Activated CD8-positive, alpha-beta memory T cell treated with anti-CD3 and anti-CD28 coated beads, Interleukin-2, amount 50 U/mL, for 24 hours (primary cell): ENCODE data around the gene PIGZ.

Experiments used
- DNase-seq: peaks from one replicate; pipeline ENCODE4 v3.0.0-alpha.2; 2020; ENCODE audit errors: extremely low read depth

The PIGZ gene, protein sequence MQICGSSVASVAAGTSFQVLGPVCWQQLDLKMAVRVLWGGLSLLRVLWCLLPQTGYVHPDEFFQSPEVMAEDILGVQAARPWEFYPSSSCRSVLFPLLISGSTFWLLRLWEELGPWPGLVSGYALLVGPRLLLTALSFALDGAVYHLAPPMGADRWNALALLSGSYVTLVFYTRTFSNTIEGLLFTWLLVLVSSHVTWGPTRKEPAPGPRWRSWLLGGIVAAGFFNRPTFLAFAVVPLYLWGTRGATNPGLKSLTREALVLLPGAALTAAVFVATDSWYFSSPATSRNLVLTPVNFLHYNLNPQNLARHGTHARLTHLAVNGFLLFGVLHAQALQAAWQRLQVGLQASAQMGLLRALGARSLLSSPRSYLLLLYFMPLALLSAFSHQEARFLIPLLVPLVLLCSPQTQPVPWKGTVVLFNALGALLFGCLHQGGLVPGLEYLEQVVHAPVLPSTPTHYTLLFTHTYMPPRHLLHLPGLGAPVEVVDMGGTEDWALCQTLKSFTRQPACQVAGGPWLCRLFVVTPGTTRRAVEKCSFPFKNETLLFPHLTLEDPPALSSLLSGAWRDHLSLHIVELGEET

GRCh38 chr3:196968233-196969133, at the start of gene PIGZ:
PIGZ (minus strand) TSS chr3:196968833; CDS start chr3:196952031, 16,802 bp downstream.
- no peak for DNase-seq

- no peak for DNase-seq
Observed at GRCh38 chr3:197017003-197017402, 48.4 kb upstream of the PIGZ start.

DNA sequence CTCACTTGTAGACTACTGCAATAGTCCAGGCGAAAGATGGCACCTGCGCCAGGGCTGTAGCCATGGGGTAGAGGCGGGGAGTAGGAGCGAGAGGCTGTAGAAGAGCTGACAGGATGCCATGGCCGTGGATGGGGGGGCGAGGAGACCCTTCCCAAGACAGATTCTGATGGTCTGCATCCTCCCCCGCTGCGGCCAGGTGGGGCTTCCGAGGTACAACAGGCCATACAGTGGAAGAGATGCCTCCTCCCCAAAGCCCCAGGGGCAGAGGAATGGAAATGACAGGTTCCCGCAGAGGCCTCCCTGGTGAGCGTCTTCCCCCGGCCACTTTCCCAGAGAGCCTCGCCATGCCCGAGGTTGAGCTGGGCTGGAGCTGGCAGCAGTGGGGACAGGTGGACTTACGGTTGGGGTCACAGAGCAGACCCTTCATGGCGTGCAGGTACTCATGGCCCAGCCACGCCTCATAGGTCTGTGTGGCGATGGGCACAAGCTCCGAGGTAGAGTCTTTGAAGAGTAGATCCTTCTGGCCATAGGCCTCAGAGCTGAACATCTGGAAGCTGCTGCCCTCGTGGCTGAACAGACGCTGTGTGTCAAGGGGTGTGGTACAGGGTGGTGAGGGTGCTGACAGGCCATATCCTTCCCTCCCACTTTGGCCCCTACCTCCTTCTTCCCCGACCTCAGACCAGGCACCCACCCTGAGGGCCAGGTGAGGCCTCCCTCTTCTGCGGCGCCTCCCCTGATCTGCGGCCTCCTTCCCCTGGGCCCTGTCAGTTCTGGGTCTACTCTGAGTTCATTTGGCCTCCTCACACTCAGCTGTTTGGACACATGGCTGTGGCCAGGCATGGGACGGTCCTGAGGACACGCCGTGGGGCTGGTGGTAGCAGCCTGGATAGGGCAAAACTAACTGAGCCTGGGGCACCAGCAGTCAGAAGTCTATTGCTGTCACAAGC, 47.4 kb upstream of the PIGZ start:
- no peak for DNase-seq

DNA sequence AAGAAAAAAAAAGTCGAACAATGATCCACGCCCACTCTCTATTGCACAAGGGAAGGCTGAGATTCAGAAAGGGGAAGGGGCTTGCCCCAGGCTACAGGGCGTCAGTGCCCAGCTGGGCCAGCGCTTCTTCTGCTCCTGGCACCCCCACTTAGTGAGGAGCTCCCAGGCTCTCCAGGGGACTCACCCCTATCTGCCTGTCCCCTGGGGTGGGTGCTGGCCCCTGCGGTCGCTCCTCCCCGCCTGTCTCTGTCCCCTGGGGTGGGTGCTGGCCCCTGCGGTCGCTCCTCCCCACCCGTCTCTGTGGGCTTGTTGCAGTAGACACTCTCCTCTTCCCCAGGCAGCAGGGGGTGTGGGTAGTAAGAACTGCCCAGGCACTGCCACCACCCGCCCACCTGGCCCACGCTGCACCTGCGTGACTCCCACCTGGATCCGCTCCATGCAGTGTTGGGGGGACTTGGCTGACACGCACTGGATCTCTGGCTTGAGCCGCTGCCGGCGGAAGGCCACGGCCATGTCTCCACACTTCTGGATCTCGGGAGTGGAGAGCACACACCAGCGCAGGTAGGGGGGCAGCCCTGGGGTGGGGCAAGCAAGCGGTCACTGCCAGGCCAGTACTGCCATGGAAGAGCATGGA, 46.4 kb upstream of the PIGZ start:
- no peak for DNase-seq

DNA sequence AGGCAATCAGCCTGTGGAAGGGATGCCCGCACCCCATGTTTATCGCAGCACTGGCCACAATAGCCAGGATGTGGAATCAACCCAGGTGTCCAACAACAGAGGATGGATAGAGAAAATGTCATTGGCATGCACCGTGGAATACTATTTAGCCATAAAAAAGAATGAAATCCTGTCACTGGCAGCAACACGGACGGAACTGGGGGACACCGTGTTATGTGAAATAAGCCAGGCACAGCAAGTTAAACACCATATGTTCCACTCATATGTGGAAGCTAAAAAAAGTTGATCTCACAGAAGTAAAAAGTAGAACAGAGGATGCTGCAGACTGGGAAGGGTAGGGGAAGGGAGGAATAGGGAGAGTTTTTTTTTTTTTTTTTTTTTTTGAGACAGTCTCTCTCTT, 45.4 kb upstream of the PIGZ start:
- DNase-seq = no peak

DNA sequence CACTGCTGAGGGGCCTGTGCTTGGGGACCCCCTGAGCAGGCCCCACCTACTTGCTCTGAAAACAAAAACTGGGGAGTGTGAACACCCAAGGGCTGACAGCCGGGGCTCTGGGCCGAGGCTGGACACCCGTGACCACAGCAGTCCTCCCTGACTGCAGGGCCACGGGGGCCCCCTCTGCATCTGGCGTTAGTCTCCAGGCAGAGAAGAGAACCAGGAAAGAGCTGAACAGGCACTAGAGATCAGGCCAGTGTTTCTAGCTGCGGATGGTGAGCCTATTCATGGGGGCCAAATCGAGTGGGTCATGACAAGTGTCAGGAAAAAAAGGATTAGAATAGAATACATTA, 43.9 kb upstream of the PIGZ start:
- no peak for DNase-seq

GRCh38 chr3:197011780-197012539, 43.3 kb upstream of the PIGZ start:
- no peak for DNase-seq

DNA sequence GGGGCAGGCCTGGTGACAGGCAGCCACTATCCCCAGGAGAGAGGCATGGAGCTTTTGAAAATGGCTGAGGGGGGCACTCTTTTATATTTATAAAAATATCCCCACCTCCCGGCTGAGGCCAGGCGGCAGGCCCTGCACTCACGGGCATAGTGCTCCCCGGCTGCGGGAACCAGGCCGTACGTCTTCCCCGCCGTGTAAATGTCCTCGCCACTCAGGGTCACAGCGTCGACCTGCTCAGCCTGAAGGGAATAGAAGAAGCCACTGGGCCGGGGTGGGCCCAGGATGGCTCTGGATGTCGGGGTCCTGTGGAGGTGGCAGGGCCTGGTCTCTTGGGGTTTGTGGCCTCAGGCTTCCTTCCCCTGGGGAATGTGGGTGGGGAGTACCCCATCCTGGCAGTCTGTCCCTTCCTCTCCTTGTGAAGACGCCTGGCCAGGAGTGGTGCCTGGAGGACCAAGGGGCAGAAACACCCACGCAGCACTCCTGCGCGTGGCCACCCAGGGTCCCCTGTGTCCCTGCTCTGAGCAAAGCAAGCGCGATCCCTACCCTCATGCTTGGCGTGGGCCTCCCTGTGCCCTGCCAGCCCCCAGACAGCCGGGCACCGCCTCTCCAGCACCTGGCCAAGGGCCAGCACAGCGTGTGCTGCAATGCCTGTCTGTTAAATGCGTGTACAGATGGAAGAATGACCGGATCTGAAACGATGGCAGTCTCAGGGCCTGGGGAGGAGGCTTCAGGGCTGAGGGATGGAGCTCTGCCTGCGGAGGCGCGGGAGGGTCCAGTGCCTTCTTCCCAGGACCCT, 42.1 kb upstream of the PIGZ start:
- DNase-seq = no peak

DNA sequence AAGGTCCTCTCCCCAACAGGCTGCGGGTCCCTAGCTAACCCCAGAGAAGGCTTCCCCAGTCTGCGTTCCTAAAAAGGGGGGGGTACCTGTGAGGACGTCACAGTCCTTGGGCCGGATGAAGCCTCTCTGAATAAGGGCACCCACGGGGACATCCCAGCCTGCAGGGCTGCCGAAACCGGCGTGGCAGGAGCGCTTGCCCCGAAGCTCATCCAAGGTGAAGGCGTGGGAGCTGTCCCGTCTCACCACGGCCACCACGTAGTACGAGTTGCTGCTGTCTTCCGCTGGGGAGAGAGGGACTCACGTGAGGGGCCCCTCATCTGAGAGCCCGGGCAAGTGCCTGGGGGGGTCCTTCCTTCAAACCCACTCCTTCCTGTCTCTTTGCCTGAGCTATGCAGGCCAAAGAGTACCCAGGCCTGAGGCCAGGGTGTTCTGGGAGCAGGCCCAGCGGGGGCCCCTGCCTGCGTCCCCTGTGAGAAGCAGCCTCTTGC, 40.9 kb upstream of the PIGZ start:
- DNase-seq = no peak

DNA sequence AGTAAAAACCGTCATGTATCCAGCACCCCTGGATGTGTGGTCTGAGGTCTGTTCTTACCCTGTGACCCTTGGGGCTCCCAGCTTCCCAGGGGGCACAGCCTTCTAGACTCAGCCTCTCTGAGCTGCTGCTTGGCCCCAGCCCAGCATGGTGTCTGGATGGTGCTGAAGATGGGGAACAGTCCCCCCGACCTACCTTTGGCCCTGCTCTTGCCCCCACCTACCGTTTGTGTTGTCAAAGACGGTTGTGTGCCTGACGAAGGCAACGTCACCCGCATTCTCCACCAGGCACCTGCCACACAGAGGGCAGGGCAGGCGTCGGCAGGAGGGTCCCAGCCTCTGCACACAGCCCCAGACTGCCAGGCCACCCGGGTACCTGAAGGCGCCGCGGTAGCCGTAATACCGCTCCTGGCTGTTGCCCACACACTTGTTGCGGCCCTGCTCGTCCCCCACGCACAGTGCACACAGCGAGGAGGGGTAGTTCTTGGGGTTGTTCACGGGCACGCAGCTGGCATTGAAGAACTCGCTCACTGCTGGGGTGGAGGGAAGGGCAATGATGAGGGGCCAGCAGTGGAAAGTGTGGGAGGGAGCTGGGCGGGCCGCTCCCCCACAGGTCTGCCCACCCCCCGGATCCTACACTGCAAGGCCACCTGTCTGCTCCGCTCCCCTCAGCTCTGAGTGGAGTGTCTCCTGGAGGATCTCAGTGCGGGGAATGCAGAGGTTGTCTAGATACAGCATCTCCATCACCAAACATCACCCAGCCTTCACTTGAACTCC, 40.0 kb upstream of the PIGZ start:
- no peak for DNase-seq

DNA sequence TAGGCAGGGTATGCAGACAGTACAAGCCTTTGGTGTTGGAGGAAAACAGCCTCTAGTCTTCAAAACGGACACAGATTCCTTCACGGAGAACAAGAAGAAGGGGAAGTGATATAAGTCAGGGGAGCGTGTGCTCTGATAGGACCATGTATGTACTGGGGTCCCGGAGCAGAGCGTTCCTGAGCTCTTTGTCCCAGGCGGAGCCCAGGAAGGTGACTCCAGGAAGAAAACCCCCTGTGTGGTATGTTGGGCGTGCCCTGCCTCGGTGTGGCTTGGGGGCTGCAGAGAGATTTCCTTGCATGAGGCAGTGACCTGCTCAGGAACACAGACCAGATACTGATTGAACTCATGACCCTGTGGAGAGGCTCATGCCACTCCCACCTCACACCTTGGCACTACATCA, 39.3 kb upstream of the PIGZ start:
- no peak for DNase-seq

DNA sequence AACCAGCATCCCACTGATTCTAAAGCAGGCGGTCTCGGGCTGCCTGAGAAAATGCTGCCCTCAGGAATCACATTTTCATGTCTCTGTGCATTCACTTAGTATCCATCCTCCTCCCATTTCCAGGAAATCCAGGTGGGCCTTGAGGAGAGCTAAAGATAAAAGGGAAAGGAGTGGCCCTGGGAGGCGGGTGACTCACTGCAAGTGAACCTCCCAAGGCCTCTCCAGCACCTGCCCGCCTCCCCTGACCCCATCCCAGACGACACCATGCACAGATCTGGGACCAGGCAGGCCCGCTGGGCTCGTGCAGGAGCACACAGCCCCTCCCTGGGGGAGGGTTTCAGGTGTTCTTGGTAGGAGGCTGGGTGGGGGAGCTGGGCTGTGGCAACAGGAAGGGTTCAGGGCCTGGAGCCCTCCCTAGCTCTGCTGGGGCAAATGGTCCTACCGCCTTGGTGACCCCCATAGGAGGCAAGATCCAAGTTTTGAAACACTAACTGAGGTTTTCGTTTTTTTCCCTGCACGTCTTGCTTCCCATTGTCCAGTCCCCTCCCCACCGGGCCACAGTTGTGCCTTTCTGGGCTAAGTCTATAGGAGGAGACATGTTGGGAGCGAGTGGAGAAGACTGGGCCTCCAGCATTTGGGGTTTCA, 38.8 kb upstream of the PIGZ start:
- no peak for DNase-seq

- DNase-seq = no peak
Observed at GRCh38 chr3:197006860-197007259, 38.2 kb upstream of the PIGZ start.

DNA sequence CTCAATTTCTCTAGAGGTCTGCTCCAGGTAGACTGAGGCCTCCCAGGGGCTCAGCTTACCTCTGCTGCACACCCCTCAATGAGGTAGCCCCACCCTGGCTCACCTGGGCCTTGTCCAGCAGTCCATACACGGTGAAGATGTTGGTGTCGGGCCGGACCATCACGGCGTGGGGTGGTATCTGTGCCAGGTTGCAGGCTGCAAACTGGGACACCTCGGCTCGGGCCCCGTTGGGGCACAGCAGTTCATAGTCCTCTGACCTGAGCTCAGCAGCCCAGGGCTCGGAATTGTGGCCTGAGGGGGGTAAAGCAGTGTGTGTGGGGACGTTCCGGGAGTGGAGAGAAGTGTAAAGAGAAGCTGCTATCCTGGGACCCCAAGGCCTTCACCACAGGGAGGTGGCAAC, 37.8 kb upstream of the PIGZ start:
- DNase-seq = no peak

- no peak for DNase-seq
Observed at GRCh38 chr3:197003461-197004385, 35.1 kb upstream of the PIGZ start.

- peak; percentile 35 for DNase-seq
Observed at GRCh38 chr3:197002701-197003454, 34.2 kb upstream of the PIGZ start.
